T1000 (cell line): ENCODE data around the gene GSDME.
"Not testable (repeated sequence)": the region's sequence is repeated elsewhere in the genome, so short reads cannot be mapped to it uniquely, and the experiment has no call there.

Source experiments
- DNase-seq: peaks from one replicate; lab custom pipeline; 2025; ENCODE audit warnings: mixed read lengths; lab: John Stamatoyannopoulos, UW

Gene GSDME

DNA sequence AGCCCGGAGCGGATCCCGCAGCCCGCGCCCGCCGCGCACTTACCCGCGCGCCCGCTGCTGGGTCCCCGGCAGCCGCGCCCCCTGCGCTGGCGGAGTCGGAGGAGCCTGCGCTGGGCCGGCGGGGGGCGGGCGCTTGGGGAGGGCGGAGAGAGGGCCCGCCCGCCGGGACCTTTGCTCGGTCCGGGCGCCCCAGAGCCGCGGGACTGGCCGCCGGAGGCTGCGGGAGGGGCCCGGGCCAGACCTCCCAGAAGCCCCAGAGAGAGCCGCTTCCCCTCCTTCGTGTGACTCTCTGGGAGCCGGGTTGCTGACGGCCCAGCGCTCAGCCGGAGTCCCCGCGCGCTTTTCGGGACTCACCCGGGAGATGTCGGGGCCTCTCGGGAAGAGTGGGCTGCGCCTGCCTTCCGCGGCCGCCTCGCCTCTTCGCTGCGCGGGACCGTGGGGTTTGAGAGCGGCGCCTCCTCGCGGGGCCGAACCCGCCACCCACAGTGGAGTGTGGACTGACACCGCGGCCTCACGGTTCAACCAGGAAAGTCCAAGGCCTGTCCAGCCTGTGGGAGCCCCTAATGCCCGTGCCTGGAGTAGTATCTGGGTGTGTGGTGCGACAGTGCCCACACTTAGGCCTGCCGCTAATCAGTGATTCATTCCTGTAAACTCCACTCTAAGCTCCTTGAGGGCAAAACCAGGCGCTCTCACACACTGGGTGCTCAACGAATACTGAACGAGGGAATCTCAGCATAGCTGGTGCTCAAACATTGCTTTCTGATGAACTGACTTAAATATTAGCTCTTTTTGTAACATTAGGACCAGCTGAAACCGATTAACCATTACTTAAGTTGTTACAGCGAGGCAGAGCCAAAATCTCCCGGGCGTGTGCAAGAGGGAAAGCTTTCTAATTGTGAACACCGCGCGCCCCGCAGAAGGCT, at the start of gene GSDME:
Gene GSDME (minus strand): TSS at position 112 of the 923 bp plus-strand sequence. CDS start 7,690 bp downstream, outside the sequence.
- DNase-seq = peak; percentile 73

GRCh38 chr7:24802300-24802699, 45.0 kb upstream of the GSDME start:
- no peak for DNase-seq

DNA sequence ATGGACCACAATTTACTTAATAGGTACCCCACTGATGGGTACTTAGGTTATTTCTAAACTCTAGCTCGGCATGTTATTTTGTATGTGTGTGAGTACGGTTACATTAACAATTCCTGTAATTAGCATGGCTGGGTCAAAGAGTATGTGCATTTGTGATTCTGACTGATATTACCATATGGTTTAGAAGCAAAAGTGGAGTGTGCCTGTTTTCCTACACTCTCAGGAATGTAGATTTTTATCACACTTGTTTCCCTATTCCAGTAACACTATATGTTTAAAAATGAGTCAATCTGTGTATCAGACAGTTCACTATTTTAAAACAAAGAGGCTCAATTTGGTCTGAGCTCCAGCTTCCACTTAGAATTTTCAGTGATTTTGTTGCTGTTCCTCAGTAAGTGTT, 44.6 kb upstream of the GSDME start:
- no peak for DNase-seq

- no peak for DNase-seq
Measured at GRCh38 chr7:24800667-24801066, 43.4 kb upstream of the GSDME start.

GRCh38 chr7:24800073-24800472, 42.8 kb upstream of the GSDME start:
- DNase-seq = no peak

DNA sequence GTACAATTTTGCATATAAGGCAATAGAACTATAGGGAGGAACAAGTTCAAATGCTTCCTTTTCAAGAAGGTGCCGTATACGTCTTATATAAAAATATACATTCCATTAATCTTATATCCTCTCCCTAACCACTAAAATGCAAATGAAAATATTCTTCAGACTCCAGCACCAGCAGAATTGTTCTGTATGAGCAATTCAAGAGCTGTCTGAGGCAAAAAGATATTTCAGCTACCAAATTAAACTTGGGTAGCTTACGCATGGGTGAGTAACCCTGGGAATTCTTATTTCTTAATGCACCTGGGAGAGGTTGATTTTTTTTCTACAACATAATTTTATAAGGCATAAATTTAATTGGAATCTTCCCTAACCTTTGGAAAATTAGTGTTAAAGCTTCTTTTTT, 42.2 kb upstream of the GSDME start:
- DNase-seq = no peak

- DNase-seq = no peak
Measured at GRCh38 chr7:24798261-24798660, 41.0 kb upstream of the GSDME start.

- DNase-seq = no peak
Measured at GRCh38 chr7:24797270-24797669, 40.0 kb upstream of the GSDME start.

DNA sequence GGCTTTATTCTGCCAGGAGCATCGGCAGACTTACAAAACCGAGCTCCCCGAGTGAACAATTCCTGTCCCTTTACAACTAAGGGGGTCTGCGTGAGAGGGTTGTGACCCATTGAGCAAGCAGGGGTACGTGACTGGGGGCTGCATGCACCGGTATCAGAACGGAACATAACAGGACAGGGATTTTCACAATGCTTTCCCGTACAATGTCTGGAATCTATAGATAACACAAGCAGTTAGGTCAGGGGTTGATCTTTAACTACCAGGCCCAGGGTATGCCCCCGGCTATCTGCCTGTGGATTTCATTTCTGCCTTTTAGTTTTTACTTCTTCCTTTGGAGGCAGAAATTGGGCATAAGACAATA, 38.1 kb upstream of the GSDME start:
- DNase-seq = no peak

GRCh38 chr7:24794751-24795406, 37.6 kb upstream of the GSDME start:
- DNase-seq = not testable (repeated sequence)

DNA sequence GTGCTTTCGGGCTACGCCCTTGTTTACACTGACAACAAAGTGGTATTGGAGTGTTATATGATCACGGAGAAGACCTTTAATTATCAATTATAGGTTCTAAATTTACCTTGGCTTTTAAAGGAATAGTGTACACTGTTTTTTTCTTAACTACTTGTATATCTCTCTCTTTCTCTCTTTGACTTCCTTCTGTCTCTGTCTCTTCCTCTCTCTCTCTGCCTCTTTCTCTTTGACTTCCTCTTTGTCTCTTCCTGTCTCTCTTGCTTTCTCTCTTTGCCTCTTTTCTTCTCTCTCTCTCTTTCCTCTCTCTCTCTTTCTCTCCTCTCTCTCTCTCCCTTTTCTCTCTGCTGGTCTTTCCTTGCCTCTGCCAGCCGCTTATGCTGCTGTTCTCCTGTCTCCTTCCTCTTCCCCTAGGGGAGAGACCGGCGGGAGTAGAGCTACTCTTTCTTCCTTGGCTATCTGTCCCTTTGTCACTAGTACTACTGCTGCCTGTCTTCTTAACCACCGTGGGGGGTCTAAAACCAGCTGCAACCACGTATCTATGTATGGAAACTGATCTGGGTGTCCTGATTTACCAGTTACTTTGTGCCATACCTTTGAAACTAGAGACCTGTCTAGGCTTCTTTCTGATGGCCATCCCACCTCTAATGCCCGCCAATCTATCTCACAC, 36.9 kb upstream of the GSDME start:
- DNase-seq = no peak

- DNase-seq = no peak
Measured at GRCh38 chr7:24788961-24789576, 31.8 kb upstream of the GSDME start.

DNA sequence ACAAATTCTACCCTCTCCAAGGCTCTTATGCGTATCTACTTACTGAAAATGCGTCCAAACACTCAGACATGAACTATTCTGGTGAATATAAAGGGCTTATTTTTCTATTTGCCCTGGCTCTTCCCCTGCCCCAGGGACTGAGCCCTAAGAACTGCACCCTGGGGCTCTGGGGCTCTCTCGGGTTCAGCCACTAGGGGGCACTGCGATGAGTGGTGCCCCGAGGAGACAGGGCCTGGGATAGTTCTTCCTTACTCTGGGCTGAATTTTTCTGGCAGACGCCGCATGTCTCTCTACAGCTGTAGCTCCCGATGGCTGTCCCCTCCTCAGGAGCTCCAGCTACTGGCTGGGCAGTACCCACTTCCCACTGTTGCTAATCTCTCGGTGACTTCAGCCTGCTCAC, 30.8 kb upstream of the GSDME start:
- DNase-seq = no peak

DNA sequence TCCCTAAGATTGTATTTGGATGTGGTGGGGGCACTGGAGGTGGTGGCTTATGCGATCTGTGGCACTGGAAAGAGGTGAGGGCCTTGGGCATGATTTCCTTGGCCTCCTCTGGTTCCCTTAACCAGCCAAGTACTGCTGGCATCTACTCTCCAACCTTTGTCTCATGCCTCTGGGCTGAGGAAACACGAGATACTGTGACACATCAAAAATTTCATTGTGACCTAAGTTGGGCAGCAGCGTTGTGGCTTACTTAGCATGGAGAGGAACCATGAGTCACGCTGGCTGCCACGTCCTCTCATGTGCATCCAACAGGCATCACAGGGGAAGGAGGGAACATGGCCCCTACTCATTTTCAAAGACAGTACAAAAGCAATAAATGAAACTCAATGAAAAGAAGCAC, 29.7 kb upstream of the GSDME start:
- peak; percentile 67 for DNase-seq

- no peak for DNase-seq
Measured at GRCh38 chr7:24786306-24786705, 29.0 kb upstream of the GSDME start.

DNA sequence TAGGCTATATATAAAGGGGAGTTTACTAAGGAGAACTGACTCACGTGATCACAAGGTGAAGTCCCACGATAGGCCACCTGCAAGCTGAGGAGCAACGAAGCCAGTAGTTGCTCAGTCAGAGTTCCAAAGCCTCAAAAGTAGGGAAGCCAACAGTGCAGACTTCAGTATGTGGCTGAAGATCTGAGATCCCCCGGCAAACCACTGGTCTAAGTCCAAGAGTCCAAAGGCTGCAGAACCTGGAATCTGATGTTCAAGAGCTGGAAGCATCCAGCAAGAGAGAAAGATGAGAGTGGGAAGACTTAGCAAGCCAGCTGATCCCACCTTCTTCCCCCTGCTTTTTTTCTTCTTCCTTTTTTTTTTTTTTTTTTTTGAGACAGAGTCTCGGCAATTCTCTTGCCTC, 27.0 kb upstream of the GSDME start:
- DNase-seq = no peak

- peak; percentile 42 for DNase-seq
Measured at GRCh38 chr7:24783698-24784097, 26.4 kb upstream of the GSDME start.

GRCh38 chr7:24781106-24781505, 23.8 kb upstream of the GSDME start:
- DNase-seq = no peak

DNA sequence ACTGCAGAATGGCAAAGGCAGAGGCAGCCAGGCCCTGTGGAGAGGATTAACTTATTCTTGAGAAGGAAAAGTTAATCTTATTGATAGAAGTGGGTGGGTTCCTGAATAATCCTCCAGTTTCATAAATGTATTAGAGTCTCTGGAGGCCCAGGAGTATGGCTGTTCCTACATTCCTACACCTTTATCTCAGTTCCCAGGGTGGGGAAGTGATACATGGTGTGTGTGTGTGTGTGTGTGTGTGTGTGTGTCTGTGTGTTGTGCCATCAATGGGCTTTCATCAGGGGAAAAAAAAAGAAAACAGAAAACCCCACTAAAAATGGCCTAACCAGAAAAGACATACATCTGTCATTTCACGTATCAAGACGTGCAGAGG, 22.0 kb upstream of the GSDME start:
- DNase-seq = no peak

DNA sequence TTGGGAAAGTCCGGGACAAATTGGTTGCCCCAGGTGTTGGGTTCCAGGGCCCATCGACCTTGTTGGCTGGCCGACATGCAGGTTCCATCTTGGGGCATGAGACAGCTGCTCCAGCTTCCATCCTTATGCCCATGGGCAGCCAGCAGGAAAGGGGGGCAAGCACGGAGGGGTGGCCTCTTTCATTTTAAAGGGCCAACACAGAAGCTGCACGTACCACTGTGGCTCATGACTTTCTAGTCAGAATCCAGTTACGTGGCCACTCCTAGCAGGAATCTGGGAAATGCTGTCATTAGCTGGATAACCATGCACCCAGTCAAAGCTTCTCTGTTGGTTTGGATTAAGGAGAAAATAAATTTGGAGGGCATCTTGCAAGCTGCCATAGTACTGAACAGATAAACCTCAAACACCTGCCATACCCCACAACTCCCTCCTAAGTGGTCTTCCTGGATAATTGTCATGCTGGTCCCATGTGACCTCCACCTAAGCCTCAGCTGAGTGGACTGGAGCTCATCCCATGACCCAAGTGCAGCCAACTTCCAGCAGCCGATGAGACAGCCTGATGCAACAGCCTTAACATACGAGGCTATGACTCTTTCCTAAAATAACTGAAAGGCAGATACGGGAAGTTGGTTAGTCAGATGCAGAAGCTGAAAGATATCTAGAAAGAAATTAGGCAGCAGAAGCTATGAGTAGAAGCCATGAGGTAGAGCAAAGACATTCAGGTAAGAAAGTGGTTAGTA, 21.4 kb upstream of the GSDME start:
- no peak for DNase-seq

DNA sequence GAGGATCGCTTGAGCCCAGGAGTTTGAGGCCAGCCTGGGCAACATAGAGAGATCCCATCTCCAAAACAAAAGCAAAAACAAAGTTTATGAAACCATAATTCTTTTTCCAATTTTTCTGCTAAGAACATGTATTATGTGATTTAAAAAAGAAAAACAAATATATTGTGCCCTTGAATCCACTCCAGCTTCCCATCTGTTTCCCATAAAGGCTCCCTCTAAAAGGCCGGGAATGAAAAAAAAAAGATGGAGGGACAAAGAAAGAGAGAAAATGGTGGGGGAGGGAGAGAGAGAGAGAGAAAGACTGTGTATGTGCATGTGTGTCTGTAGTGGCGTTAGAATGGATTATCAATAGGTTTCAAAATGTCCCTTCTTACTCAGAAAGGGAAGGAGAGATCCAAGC, 20.5 kb upstream of the GSDME start:
- DNase-seq = no peak

DNA sequence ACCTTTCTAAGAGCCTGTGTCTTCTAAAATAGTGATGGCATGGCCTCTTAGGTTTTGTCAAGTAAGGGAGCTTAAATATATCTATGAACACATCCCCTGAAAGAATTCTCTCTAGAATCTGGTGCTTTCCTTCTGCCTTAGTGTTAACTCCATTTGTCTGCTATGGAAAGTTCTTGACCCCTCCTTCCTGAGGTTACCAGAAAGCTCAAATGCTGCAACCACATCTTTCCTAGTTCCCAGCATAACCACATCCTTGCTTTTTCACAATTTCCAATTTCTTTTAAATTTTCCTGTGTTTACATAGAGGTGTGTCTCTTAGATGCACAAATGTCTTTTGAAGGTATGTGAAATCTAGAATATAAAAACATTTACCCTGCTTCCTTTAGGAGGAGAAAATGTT, 16.4 kb upstream of the GSDME start:
- DNase-seq = no peak
